HG03378 (cell line): ENCODE data around the gene EEF1AKMT1.

Experiments
- ATAC-seq: cut with Tn5 transposase; IDR thresholded peaks from one replicate; pipeline ENCODE4 v1.9.1; 2021; ENCODE audit warnings: mild to moderate bottlenecking, moderate library complexity; ENCODE audit not compliant: unreplicated experiment

The EEF1AKMT1 gene

DNA sequence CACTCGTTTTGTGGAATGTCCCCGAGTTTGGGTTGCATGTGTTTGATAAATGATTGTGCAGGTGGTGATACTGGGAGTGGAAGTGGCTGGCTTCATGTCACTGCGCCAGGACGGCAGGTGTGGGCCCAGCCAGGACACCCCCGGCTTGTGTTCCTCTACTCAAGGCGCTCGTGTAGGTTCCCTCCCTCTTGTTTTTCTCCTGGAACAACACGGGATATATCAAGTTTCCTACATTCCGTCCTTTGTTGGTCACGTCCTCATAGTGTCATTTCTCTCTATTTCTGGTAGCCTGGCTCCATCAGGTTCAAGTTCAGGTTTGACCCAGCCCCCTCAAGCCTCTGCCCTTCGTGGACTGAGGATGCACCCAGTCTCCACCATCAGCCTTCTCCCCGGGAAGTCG, 54.0 kb downstream of the EEF1AKMT1 start:
- no peak for ATAC-seq

DNA sequence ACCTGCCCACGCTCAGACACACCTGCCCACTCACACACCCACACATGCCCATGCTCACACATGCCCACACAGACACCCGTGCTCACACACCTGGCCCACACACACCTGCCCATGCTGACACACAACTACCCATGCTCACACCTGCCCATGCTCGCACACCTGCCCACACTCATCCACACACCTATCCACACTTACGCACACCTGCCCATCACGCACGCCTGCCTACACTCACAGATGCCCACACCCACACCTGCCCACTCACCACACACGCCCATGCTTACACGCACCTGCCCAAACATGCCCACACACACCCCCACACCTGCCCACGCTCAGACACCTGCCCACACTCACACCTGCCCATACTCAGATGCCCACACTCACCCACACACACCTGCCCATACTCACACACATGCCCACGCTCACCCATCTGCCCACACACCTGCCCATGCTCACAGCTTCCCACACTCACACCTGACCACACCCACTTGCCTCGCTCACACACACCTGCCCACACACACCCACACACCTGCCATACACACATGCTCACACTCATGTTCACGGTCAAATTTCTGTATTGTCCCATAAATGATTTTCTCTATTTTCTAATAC, 54.7 kb downstream of the EEF1AKMT1 start:
- ATAC-seq = no peak

- ATAC-seq = no peak
Measured at GRCh38 chr13:20717581-20718542, 55.9 kb downstream of the EEF1AKMT1 start.

- ATAC-seq = no peak
Measured at GRCh38 chr13:20716951-20717350, 56.8 kb downstream of the EEF1AKMT1 start.

DNA sequence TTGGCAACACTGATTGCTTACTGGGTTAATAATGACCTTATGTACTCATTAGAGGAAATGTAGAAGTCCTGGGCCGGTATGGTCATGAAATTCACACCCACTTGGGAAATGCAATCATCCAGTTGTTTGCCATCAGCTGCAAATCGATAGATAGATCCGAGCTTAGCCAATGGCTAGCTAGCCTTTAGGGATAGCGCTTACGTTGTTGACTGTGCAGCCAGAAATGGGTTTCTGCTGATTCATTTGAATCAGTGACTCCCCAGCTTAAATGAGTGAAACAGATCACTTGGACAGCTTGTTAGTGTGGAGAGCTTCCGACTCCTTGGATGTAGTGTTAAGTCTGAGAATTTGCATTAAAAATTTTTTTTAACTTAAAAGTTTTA, 58.4 kb downstream of the EEF1AKMT1 start:
- no peak for ATAC-seq

GRCh38 chr13:20714563-20715329, 59.0 kb downstream of the EEF1AKMT1 start:
- ATAC-seq = no peak

DNA sequence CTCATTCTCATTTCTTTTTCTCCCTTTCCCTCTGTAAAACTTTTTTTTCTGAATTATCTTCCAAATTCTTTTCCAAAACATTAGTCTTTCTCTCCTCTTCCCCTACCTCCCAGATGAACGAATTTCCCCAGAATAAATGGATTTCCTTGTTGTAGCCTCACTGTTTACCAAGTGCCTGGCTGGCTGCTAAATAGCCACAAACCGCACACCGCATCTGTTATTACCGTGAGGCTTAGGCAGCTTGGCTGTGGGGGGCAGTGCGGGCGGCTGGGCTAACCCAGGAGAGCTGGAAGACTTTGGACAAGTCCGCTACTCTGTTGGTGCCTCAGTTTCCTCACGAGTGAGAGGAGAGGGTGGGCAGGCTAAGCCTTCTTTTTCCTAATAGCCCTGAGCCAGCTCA, 59.6 kb downstream of the EEF1AKMT1 start:
- no peak for ATAC-seq

GRCh38 chr13:20713751-20714150, 60.0 kb downstream of the EEF1AKMT1 start:
- ATAC-seq = no peak

DNA sequence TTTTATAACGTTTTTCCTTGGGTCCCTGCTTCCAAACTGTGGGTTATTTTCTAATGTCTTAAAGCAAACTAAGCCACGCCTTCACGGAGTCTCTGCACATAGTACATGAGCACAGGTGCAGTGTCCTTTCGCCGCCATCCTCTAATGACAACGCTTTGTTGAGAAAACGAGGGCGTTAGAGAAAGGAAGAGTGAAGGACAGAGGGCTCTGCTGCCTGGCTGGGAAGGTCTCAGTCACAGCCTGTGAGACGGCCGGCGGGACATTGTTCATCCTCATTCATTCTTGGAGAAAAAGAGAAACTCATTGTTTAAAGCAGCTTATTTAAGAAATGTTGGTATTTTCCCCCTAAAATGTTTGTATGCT, 60.8 kb downstream of the EEF1AKMT1 start:
- no peak for ATAC-seq

GRCh38 chr13:20711301-20712044, 62.3 kb downstream of the EEF1AKMT1 start:
- no peak for ATAC-seq

GRCh38 chr13:20709782-20710181, 64.0 kb downstream of the EEF1AKMT1 start:
- no peak for ATAC-seq

- ATAC-seq = no peak
Measured at GRCh38 chr13:20709369-20709768, 64.4 kb downstream of the EEF1AKMT1 start.

- ATAC-seq = no peak
Measured at GRCh38 chr13:20708216-20708615, 65.5 kb downstream of the EEF1AKMT1 start.

DNA sequence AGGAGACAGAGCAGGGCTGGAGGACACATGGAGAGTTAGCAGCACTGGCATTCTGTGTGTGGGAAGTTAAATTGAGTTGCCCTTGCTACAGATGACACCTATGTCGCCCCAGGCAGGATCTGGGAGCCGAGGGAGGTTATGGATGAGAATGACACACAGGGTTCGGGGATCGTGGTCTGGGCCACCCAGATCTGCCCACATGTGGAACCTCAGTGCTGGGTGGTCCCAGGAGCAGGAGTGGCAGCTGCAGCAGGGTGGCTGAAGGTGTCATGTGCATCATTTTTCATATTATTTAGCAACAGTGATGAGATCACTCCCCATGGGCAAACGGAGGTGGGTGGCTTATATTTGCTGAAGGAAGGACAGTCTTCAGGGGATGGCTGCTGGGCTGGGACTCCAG, 67.1 kb downstream of the EEF1AKMT1 start:
- ATAC-seq = no peak

GRCh38 chr13:20704459-20705069, 69.2 kb downstream of the EEF1AKMT1 start:
- no peak for ATAC-seq

DNA sequence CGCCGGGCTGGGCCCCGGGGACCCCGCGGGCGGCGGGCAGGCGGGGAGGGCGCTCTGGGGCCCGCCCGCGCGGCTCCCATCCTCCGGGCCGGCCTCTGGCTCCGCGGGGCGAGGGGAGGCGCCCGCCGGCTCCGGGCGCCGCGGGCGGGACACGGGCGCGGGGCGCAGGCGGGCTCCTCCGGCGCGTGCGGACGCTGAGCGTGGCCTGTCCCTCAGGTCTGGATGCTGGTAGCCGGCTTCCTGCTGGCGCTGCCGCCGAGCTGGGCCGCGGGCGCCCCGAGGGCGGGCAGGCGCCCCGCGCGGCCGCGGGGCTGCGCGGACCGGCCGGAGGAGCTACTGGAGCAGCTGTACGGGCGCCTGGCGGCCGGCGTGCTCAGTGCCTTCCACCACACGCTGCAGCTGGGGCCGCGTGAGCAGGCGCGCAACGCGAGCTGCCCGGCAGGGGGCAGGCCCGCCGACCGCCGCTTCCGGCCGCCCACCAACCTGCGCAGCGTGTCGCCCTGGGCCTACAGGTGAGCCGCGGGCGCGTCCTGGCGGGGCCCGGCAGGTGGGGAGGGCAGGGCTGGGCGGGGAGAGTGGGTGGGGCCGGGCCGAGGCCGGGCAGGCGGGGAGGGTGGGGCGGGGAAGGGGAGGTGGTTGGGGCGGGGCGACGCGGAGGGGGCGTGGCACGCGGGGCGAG, 69.8 kb downstream of the EEF1AKMT1 start:
- ATAC-seq = peak; percentile 64

DNA sequence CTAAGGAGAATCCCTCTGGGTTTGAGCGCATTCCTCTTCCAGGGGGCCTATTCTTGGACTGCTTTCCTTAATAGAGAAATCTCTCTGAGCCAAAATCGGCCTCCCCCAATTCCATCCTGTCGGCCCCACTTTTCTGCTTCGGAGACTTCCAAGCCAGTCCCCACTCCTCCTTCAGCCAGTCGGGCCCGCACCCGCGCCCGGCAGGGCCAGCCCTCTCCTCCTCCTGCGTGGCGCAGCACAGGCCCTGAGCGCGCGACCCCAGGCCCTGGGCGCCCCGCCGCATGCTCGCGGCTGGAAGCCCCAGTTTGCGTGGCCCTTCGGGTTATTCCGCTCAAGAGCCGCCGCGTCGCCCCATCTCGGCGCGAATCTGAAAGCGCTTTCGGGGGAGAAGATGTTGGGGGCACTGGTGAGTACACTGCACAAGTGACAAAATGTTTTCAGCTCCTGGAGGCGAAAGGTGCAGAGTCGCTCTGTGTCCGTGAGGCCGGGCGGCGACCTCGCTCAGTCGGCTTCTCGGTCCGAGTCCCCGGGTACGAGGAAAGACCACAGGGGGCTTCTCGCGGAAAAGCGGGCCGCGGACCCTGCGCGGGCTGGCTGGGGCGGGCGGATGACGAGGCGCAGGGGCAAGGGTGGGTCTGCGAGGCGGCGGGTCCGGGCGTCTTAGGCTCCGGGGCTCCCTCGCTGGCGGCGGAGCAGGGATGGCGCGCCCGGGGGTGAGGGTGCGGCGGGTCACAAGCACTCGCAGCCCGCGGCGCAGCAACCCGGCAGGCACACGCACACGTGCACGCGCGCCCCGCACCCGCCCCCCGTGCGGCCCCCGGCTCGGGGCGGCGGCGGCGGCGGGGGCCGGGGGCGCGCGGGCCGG, 70.6 kb downstream of the EEF1AKMT1 start, which contains the start of gene IL17D:
TSS of gene IL17D (plus strand) at position 785 of the 865 bp plus-strand sequence. CDS start 303 bp downstream, outside the sequence.
- peak; percentile 3 for ATAC-seq

- no peak for ATAC-seq
Measured at GRCh38 chr13:20702530-20702914, 71.2 kb downstream of the EEF1AKMT1 start.

DNA sequence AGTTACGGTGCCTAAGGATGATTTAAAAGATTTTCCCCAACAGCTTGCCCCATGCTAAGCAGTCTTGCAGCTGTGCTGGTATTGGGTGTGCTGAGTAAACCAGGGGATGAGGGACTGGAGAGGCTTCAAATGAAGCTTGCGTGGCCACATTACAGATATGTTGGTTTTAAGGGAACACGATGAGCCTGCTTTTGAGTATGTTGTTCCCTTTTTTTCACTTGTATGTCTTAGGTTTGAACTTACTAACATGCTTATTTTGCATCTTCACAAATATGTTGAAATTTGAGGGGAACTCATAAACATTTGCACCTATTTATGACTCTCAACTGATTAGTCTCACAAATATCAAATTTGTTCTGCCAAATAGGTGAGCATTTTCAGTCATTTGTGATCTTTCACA, 72.3 kb downstream of the EEF1AKMT1 start:
- no peak for ATAC-seq
